ENCODE results near the gene FBXO17.

The FBXO17 gene

GRCh38 chr19:38910488-38910887 is 65.1 kb downstream of the FBXO17 start:
- TF ChIP-seq MAX (IDR thresholded peaks at IDR 0.05; ENCODE audit: low read depth, low read length) = no peak
- no peak for TF ChIP-seq MYC (IDR thresholded peaks at IDR 0.05; ENCODE audit: low read depth, low read length)
- no peak for TF ChIP-seq CTCF (IDR thresholded peaks at IDR 0.05; ENCODE audit: low read depth, low read length)
- TF ChIP-seq POLR2A (IDR thresholded peaks at IDR 0.05; ENCODE audit: extremely low read depth, insufficient read length) = no peak
- no peak overlapping the region for H3K4me3 ChIP-seq (ENCODE audit: low read depth, low read length)
- DNase-seq (ENCODE audit: low read depth) = no peak

- no peak for DNase-seq (ENCODE audit: low read depth)
- TF ChIP-seq POLR2A (IDR thresholded peaks at IDR 0.05; ENCODE audit: extremely low read depth, insufficient read length) (no peak), MYC (IDR thresholded peaks at IDR 0.05; ENCODE audit: low read depth, low read length) (no peak), MAX (IDR thresholded peaks at IDR 0.05; ENCODE audit: low read depth, low read length) (no peak), CTCF (IDR thresholded peaks at IDR 0.05; ENCODE audit: low read depth, low read length) (no peak)
- no peak overlapping the region for H3K4me3 ChIP-seq (ENCODE audit: low read depth, low read length)
Observed at GRCh38 chr19:38908911-38909310, 66.6 kb downstream of the FBXO17 start.

GRCh38 chr19:38907670-38908069 is 67.9 kb downstream of the FBXO17 start:
- H3K4me3 ChIP-seq (ENCODE audit: low read depth, low read length) = no peak overlapping the region
- DNase-seq (ENCODE audit: low read depth) = no peak
- no peak for TF ChIP-seq MYC (IDR thresholded peaks at IDR 0.05; ENCODE audit: low read depth, low read length)
- TF ChIP-seq CTCF (IDR thresholded peaks at IDR 0.05; ENCODE audit: low read depth, low read length) = no peak
- TF ChIP-seq POLR2A (IDR thresholded peaks at IDR 0.05; ENCODE audit: extremely low read depth, insufficient read length) = no peak
- TF ChIP-seq MAX (IDR thresholded peaks at IDR 0.05; ENCODE audit: low read depth, low read length) = no peak

GRCh38 chr19:38907227-38907626 is 68.3 kb downstream of the FBXO17 start:
- no peak overlapping the region for H3K4me3 ChIP-seq (ENCODE audit: low read depth, low read length)
- TF ChIP-seq CTCF (IDR thresholded peaks at IDR 0.05; ENCODE audit: low read depth, low read length) (no peak), POLR2A (IDR thresholded peaks at IDR 0.05; ENCODE audit: extremely low read depth, insufficient read length) (no peak), MYC (IDR thresholded peaks at IDR 0.05; ENCODE audit: low read depth, low read length) (no peak), MAX (IDR thresholded peaks at IDR 0.05; ENCODE audit: low read depth, low read length) (no peak)
- DNase-seq (ENCODE audit: low read depth) = no peak

- no peak overlapping the region for H3K4me3 ChIP-seq (ENCODE audit: low read depth, low read length)
- TF ChIP-seq MAX (IDR thresholded peaks at IDR 0.05; ENCODE audit: low read depth, low read length) = no peak
- TF ChIP-seq POLR2A (IDR thresholded peaks at IDR 0.05; ENCODE audit: extremely low read depth, insufficient read length) = no peak
- no peak for TF ChIP-seq MYC (IDR thresholded peaks at IDR 0.05; ENCODE audit: low read depth, low read length)
- TF ChIP-seq CTCF (IDR thresholded peaks at IDR 0.05; ENCODE audit: low read depth, low read length) = no peak
- DNase-seq (ENCODE audit: low read depth) = no peak
Observed at GRCh38 chr19:38905620-38906019, 69.9 kb downstream of the FBXO17 start.
